Measurements from ENCODE around the gene COL9A3. TPM values are rescaled to one million over a fixed set of nuclear protein-coding genes. Genes with fewer than 3 reads are reported as not detected.

COL9A3 gene
- total and polyA plus RNA-seq, 2 experiments from 2014 or later = 23.9 to 68.1 TPM

- Histone ChIP-seq H3K79me2 (no peaks in the 10 kb centered on the region), H2AFZ (no peak overlapping the region), H3K4me2 (no peak overlapping the region), H3K36me3 (replicated peaks; ENCODE audit: insufficient read depth, low read depth) (no peaks in the 10 kb centered on the region), H3K27ac (no peak overlapping the region), H3K4me3 (no peak overlapping the region), H4K20me1 (ENCODE audit: insufficient read depth, poor library complexity, severe bottlenecking) (no peaks in the 10 kb centered on the region), H3K9me3 (ENCODE audit: low read depth) (no peaks in the 10 kb centered on the region), H3K4me1 (ENCODE audit: insufficient read depth) (peaks cover 6% of the 10 kb centered on the region), H3K27me3 (no peaks in the 10 kb centered on the region), H3K9me2 (replicated peaks; ENCODE audit: insufficient read depth) (no peaks in the 10 kb centered on the region)
- TF ChIP-seq, protein P1, sequence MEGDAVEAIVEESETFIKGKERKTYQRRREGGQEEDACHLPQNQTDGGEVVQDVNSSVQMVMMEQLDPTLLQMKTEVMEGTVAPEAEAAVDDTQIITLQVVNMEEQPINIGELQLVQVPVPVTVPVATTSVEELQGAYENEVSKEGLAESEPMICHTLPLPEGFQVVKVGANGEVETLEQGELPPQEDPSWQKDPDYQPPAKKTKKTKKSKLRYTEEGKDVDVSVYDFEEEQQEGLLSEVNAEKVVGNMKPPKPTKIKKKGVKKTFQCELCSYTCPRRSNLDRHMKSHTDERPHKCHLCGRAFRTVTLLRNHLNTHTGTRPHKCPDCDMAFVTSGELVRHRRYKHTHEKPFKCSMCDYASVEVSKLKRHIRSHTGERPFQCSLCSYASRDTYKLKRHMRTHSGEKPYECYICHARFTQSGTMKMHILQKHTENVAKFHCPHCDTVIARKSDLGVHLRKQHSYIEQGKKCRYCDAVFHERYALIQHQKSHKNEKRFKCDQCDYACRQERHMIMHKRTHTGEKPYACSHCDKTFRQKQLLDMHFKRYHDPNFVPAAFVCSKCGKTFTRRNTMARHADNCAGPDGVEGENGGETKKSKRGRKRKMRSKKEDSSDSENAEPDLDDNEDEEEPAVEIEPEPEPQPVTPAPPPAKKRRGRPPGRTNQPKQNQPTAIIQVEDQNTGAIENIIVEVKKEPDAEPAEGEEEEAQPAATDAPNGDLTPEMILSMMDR (IDR thresholded peaks at IDR 0.05; ENCODE audit: poor library complexity) = no peak
- TF ChIP-seq EZH2 (IDR thresholded peaks at IDR 0.05; ENCODE audit: borderline replicate concordance) (no peak), EZH2phosphoT487 (IDR thresholded peaks at IDR 0.05; ENCODE audit: low read depth, severe bottlenecking, unreplicated experiment) (no peak)
- 94% methylated on average over 8 of the region's 8 CpGs for WGBS (ENCODE audit: low lambda C conversion rate, missing lambda C conversion rate)
- DNase-seq (ENCODE audit: low spot score) = no peak
These were observed 20.9 kb downstream of the COL9A3 start for GRCh38 chr20:62837790-62838127.

- peak; percentile 58 for DNase-seq (ENCODE audit: low spot score)
- H3K27ac ChIP-seq = no peak overlapping the region
These were observed 21.5 kb downstream of the COL9A3 start for GRCh38 chr20:62838128-62838891.

DNA sequence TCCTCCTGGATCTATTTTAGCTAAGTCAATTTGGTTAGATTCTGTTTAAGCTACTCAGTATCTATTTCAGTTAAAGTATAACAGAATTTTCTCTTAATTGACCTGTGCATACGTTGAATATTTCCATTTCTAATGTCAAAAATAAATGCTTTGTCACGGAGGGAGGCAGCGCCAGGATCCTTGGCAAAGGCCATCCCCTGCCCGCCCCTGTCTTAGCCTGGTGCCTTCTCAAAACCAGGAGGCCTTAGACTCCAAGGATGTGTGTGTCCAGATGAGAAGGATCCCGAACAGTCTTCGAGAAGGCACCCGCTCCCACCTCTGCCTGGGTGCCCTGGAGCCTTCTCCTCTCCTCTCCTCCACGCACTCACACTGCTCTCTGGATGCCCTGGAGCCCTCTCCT, 22.4 kb downstream of the COL9A3 start:
- Histone ChIP-seq H3K4me3 (no peak overlapping the region), H4K20me1 (ENCODE audit: insufficient read depth, poor library complexity, severe bottlenecking) (no peaks in the 10 kb centered on the region), H3K4me2 (no peak overlapping the region), H3K27ac (no peak overlapping the region), H3K36me3 (replicated peaks; ENCODE audit: insufficient read depth, low read depth) (no peaks in the 10 kb centered on the region), H3K9me3 (ENCODE audit: low read depth) (no peaks in the 10 kb centered on the region), H3K27me3 (no peaks in the 10 kb centered on the region), H3K79me2 (no peaks in the 10 kb centered on the region), H3K9me2 (replicated peaks; ENCODE audit: insufficient read depth) (no peaks in the 10 kb centered on the region), H2AFZ (no peak overlapping the region), H3K4me1 (ENCODE audit: insufficient read depth) (peaks cover 6% of the 10 kb centered on the region)
- WGBS (ENCODE audit: low lambda C conversion rate, missing lambda C conversion rate) = 90% methylated on average over 6 of the region's 8 CpGs
- no peak for TF ChIP-seq EZH2 (IDR thresholded peaks at IDR 0.05; ENCODE audit: borderline replicate concordance)
- TF ChIP-seq EZH2phosphoT487 (IDR thresholded peaks at IDR 0.05; ENCODE audit: low read depth, severe bottlenecking, unreplicated experiment) = no peak
- TF ChIP-seq, protein P1 (IDR thresholded peaks at IDR 0.05; ENCODE audit: poor library complexity) = no peak
- no peak for DNase-seq (ENCODE audit: low spot score)

More at GRCh38 chr20:62838128-62838891, 21.5 kb downstream of the COL9A3 start:
- Histone ChIP-seq H3K4me3 (no peak overlapping the region), H3K9me2 (replicated peaks; ENCODE audit: insufficient read depth) (no peaks in the 10 kb centered on the region), H3K36me3 (replicated peaks; ENCODE audit: insufficient read depth, low read depth) (no peaks in the 10 kb centered on the region), H2AFZ (no peak overlapping the region), H3K4me1 (ENCODE audit: insufficient read depth) (peaks cover 6% of the 10 kb centered on the region), H3K79me2 (no peaks in the 10 kb centered on the region), H3K4me2 (no peak overlapping the region), H3K27me3 (no peaks in the 10 kb centered on the region), H3K9me3 (ENCODE audit: low read depth) (no peaks in the 10 kb centered on the region), H4K20me1 (ENCODE audit: insufficient read depth, poor library complexity, severe bottlenecking) (no peaks in the 10 kb centered on the region)
- 86% methylated on average over 27 of the region's 27 CpGs for WGBS (ENCODE audit: low lambda C conversion rate, missing lambda C conversion rate)
- TF ChIP-seq EZH2 (IDR thresholded peaks at IDR 0.05; ENCODE audit: borderline replicate concordance) = no peak
- TF ChIP-seq, protein P1 (IDR thresholded peaks at IDR 0.05; ENCODE audit: poor library complexity) = no peak
- no peak for TF ChIP-seq EZH2phosphoT487 (IDR thresholded peaks at IDR 0.05; ENCODE audit: low read depth, severe bottlenecking, unreplicated experiment)

Data from hepatocyte (in vitro differentiated cells).